ENCODE measurements around the gene GPR15.
A peak's percentile ranks its signal among the peaks of the same experiment; 100 is the strongest.

Gene GPR15

GRCh38 chr3:98532275-98532637 lies 478 bp downstream of the GPR15 start:
- DNase-seq, result no peak

GRCh38 chr3:98532709-98533571 lies 1.2 kb downstream of the GPR15 start:
- no peak for DNase-seq

GRCh38 chr3:98534168-98534567 lies 2.4 kb downstream of the GPR15 start:
- DNase-seq, result no peak

- no peak for DNase-seq
Observed at GRCh38 chr3:98534734-98535133, 3.0 kb downstream of the GPR15 start.

- no peak for DNase-seq
Observed at GRCh38 chr3:98536456-98537017, 4.8 kb downstream of the GPR15 start.

- no peak for DNase-seq
Observed at GRCh38 chr3:98540346-98540745, 8.6 kb downstream of the GPR15 start.

GRCh38 chr3:98541695-98542094 lies 9.9 kb downstream of the GPR15 start:
- no peak for DNase-seq

- DNase-seq, result no peak
Observed at GRCh38 chr3:98542623-98543022, 10.8 kb downstream of the GPR15 start.

GRCh38 chr3:98545940-98546339 lies 14.2 kb downstream of the GPR15 start:
- DNase-seq, result no peak

- no peak for DNase-seq
Observed at GRCh38 chr3:98548544-98548943, 16.8 kb downstream of the GPR15 start.

- DNase-seq, result no peak
Observed at GRCh38 chr3:98550833-98551232, 19.1 kb downstream of the GPR15 start.

GRCh38 chr3:98551236-98551635 lies 19.5 kb downstream of the GPR15 start:
- no peak for DNase-seq

- DNase-seq, result no peak
Observed at GRCh38 chr3:98551754-98552153, 20.0 kb downstream of the GPR15 start.

GRCh38 chr3:98552232-98553020 lies 20.6 kb downstream of the GPR15 start:
- no peak for DNase-seq

GRCh38 chr3:98553021-98553563 lies 21.3 kb downstream of the GPR15 start:
- DNase-seq, result no peak

- DNase-seq, result no peak
Observed at GRCh38 chr3:98553753-98554152, 22.0 kb downstream of the GPR15 start.

GRCh38 chr3:98554580-98554979 lies 22.8 kb downstream of the GPR15 start:
- no peak for DNase-seq

GRCh38 chr3:98555025-98555379 lies 23.2 kb downstream of the GPR15 start:
- DNase-seq, result no peak

GRCh38 chr3:98556164-98557130 lies 24.7 kb downstream of the GPR15 start:
- DNase-seq, result peak; percentile 56

- DNase-seq, result no peak
Observed at GRCh38 chr3:98557324-98558010, 25.7 kb downstream of the GPR15 start.

- no peak for DNase-seq
Observed at GRCh38 chr3:98558100-98558827, 26.5 kb downstream of the GPR15 start.

All from activated CD4-positive, CD25-positive, alpha-beta regulatory T cell treated with anti-CD3 and anti-CD28 coated beads, Interleukin-2, amount 50 U/mL, for 72 hours (primary cell).